NOMO-1 treated with dmso at 0.1 percent for 144 hours (cell line): ENCODE results near the gene STAC3.

ENCODE experiments used
- DNase-seq: peaks from one replicate; lab custom pipeline; 2025; ENCODE audit not compliant: unreplicated experiment; lab: John Stamatoyannopoulos, UW

STAC3 gene

DNA sequence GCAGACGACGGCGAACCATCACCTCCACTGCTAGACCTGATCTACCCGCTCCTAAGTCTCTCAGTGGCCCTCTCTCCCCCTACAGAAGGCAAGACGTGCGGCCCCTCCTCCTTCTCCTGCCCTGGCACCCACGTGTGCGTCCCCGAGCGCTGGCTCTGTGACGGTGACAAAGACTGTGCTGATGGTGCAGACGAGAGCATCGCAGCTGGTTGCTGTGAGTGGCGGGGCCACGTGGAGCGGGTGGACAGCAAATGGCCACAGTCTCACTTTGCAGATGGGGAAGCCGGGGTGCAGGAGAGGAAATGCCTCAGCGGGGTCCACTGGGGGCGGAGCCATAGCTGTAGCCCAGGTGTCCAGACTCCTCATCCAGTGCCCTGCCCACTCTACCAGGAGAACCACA, 55.8 kb downstream of the STAC3 start:
- DNase-seq = no peak

DNA sequence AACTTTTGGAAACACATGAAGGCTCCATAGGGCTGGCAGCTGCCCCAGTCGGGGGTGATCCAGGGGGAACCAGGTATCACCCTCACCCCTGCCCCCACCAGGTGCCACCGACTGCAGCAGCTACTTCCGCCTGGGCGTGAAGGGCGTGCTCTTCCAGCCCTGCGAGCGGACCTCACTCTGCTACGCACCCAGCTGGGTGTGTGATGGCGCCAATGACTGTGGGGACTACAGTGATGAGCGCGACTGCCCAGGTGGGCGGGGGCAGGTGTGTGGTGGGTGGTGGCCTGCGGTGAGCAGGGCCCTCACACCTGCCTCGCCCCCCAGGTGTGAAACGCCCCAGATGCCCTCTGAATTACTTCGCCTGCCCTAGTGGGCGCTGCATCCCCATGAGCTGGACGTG, 56.7 kb downstream of the STAC3 start:
- DNase-seq = no peak

DNA sequence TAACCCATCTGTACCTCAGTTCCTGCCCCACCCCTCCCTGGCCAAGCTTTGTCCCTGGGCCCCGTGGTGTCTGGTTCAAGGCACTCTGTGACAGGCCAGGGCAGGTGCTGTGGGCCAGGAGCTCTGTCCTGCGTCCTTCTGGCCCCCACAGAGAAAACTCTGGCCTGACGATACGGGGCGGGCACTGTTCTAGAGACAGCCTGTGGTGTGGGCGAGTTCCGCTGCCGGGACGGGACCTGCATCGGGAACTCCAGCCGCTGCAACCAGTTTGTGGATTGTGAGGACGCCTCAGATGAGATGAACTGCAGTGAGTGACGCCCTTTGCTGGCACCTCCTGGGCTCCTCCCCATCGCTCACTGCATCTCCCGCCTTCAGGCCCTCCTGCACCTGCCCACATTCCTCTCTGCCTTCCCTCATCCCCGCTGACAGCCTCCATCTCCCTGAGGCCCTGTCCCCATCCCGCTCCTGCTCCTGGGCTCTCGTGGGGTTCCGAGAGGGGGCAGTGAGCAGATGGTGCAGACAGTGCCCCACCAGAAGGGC, 57.2 kb downstream of the STAC3 start:
- no peak for DNase-seq
